Muscle of arm (tissue), 12 donors: ENCODE measurements around the gene NUP93. TPM values are rescaled to one million over a fixed set of nuclear protein-coding genes. Genes with fewer than 3 reads are reported as not detected.

ENCODE experiments used
- DNase-seq: peaks from one replicate; pipeline ENCODE4 v3.0.0-alpha.2; 2013
- polyA plus RNA-seq, 12 donors: library from polyadenylated mRNA; unstranded; fragments of 120-200 nt; gene quantifications; one replicate each; pipeline ENCODE4 v1.2.1, GENCODE V29; 2013; ENCODE audit not compliant: insufficient read length in 12 of 12

NUP93 gene
- polyA plus RNA-seq, 12 donors, result 19.8 to 64.2 (median 40.9) TPM; not detected in 1

DNA sequence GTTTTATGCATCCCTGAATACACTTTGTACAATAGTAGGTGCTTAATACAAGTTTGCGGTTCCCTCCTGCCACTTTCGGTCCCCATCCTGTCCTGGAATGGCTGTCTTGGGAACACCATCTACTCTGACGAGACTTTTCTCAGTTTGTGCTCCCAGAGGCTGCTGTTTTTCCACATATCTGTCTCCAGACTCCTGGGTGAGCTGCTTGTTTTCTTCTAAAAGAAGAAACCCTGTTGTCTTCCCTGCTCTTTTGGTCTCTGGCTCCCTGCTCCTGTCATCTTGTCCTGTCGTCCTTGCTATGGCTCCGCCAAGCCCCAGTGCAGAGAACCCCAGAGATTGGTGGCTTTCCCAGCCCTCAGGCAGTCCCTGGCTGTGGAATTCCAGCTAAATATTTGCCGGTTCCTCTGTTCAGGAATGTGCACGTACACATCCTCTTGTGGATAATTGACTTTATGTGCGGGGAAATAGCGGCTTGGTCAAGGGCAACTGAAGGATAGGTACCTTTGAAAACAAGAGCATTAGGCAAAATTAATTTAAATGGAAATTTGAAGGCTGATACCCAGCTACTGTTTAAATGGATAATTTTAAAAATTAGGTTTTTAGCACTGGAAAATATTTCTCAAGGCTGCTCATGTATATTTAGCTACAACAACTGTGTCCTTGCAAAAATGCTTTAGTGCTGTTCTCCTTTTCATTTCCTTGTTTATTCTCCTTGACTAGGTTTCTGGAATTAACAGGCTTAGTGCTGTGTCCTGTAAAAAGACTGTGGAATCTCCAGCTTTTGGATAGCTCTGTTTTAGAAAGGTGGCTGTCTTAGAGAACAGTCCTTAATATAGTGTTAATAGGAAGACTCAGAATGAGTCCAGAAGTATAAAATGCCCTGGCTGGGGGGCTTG lies 84.9 kb downstream of the NUP93 start:
- DNase-seq, result no peak

DNA sequence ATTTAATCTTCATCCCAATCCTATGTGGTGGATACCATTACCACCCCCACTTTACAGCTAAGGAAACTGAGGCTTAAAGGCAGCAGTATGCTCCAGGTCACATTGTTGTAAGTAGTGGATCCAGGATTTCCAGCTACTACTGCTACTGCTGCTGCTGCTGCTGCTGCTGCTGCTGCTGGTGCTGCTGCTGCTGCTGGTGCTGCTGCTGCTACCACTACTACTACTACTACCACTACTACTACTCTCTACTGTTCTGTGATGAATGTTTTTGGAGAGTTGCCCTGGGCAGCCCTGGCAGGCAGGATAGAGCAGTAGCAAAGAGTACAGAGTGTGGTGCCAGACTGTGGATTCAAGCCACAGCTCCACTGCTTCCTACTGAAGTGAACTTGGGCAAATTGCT lies 85.8 kb downstream of the NUP93 start:
- no peak for DNase-seq

DNA sequence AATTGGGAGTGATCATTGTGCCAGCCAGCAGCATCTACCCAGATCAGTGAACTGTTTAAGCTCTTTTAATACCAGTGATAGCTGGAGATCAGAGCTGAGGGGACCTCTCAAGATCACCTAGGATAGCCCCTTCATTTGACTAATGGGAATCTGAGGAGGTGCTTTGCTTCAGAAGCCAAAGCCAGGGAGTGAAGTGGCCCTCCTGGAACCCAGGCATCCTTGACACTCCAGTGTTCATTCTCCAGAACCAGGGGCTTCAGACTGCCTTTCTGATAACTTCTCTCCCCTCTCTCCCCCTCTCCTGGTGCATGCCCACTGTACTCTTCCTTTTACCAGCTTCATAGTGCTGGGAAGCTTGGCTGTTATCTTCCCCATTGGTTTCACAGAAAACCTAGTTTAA lies 87.1 kb downstream of the NUP93 start:
- DNase-seq, result no peak

DNA sequence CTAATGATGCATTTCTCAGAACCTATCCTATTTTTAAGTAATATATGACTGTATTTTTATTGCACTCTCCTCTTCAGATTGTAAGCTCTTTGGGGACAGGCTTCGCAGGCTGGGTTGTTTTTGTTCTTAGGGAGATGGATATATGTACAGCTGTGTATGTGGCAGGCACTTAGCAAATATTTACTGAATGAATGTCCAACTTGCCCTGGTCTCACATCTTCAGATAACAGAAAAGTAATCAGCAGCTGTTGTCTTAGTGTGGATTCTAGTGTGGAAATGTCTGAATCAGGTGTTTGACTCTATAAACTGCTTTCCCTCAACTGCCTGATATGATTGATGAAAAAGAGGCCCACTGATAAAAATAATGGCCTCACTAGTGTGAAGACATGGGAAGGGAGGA lies 88.0 kb downstream of the NUP93 start:
- no peak for DNase-seq

DNA sequence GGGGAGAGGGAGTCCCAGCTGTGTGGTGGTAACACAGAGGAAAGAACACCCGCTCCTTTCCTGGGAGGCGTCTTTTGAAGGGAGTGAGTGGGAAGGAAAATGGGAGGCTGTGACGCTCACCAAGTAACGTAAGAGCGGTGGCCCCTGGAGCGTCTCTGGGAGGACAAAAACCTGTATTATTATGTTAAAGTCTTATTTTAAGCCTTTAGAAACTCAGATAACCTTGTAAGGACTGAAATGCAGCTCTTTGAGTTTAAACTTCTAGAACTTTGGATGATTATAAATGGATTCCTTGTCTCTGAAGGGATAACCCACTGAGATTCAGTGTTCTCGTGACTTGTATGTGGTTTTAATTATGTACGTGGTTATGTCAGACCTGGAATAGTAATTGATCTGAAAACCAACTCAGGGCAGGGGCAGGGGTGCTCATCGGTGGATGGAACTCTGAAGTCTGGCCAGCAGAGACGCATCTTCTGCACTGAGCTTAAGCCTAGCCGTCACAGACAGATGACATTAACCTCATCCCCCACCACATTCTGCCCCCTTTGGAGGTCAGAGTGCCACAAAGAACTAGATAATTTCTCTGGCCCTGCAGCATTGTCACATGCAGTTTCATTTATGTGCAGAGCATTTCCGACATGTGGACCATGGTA lies 93.3 kb downstream of the NUP93 start:
- no peak for DNase-seq

DNA sequence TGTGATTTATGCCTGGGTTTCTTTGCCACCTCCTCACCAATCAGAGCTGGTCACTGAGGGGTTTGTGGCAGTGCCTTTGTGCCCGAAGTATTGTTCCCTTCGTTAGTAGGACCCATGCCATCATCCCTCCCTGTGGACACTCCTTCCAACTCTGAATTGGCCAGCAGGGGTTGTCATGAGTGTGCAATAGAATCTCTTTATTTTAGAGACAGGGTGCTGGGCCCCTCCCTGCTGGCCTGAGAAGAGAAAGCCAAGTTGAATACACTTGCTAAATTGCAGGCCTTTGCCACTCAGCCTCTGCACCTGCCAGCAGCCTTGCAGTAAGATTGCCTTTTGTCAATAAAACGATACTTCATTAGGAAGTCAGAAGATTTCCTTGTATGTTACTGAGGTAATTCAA lies 94.4 kb downstream of the NUP93 start:
- no peak for DNase-seq

DNA sequence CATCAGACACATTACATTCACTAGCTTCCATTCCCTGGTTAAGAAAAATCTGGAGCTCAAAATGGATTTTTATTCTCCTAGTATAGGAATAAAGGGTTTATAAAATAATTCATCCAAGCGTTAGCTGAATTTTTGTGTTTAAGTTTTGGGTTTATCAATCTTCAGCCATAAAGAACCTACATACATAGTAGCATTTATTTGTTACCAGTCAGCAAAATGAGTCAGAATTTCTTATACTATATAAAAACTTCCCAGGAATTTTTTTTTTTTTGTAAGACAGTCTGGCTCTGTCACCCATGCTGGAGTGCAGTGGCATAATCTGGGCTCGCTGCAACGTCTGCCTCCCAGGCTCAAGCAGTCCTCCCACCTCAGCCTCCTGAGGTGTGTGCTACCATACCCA lies 94.9 kb downstream of the NUP93 start:
- no peak for DNase-seq

DNA sequence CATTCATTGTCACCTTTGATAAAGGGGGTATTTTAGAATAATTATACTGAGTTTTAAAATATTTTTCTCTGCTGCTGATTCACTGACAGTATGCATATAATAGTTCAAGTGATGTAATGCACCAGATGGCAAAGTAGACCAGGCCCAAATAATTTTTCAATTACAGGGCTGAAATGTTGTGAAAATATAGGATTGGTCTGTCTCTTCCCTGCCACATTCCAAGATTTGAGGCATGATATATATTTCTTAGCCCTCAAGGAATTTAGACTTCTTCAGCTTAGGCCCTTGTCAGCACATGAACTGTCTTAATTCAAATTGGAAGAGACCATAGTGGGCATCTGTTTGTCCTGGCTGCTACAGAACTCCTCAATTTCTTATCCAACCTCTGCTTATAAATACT lies 95.9 kb downstream of the NUP93 start:
- no peak for DNase-seq

DNA sequence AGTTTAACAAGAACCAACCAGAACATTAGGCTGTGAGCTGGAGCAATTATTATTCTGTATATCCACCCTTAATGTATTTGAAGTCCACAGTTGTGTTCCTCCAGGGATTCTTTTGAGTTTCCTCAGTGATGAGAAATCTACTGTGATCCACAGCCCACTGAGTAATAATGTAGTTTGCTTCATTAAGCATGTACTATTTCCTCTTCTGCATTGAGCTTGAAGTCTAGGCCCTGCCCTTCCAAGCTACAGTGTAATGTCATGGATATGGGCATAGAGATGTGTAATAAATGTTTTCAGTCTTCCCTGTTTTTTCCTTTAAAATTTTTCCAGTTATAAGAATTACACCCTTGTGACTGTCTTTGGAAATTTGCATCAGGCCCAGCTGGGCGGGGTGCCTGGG lies 98.7 kb downstream of the NUP93 start:
- no peak for DNase-seq

DNA sequence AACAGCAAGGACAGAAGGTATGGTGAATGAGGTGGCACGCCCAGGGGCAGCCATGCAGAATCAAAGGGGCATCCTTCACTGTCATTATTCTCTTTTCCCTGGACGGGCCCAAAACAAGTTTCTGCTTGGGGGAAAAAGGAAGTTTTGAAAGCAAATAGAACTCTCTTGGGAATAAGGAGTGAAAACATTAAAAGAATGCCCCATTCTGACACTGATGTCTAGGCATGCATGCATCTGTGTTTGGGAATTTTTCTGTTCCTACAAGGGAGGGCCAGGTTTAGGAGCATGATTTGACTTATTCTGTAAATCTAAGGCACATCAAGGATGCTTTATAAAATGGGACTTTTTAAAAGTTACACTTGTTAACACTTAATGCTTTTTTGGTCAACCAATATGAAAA lies 100.7 kb downstream of the NUP93 start:
- no peak for DNase-seq

DNA sequence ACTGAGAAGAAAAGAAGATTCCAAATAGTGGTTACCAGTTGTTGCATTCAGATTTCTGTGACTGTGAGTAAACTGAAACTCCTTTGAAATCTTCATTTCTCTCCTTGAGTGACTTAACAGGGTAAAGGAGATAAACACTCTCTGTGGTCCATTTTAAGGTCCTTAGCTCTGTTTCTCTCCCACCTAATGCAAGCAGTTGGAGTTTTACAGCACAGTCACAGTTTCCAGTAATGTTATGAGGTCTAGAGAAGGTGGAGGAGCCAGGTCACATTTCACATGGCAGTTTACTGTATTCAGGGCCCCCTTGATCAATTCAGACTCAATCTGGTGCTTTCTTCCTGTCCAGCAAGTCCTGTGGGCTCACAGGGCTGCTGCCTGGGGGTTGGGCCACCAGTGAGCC lies 102.8 kb downstream of the NUP93 start:
- DNase-seq, result no peak

DNA sequence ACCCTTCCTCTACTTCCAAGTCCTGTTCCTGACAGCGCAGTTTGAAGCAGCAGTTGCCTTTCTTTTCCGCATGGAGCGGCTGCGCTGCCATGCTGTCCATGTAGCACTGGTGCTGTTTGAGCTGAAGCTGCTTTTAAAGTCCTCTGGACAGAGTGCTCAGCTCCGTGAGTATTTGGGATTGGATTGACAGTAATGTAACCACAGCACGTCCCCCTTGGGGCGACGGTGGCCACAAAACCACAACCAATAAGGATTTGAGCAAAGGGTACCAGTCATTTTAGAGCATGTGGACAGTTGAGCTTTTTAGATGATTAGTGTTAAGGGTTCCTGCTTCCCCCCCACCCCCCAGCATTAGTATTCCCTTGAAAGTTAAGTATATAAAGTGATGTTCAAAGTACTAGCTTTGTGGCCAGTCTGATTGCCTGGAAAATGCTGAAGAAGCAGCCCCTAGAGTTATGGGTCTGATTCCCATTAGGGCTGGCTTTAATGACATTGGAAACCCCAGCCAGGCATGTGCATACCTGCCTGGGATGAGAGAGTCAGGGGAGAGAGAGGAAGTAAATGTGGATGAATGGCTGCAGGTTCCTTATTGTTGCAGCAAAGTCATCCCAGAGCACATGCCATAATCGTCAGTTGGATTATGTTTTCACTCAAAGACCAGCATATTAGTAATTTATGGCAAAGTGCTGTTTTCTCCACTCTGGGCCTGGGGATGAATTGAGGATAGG lies 103.5 kb downstream of the NUP93 start:
- DNase-seq, result no peak

DNA sequence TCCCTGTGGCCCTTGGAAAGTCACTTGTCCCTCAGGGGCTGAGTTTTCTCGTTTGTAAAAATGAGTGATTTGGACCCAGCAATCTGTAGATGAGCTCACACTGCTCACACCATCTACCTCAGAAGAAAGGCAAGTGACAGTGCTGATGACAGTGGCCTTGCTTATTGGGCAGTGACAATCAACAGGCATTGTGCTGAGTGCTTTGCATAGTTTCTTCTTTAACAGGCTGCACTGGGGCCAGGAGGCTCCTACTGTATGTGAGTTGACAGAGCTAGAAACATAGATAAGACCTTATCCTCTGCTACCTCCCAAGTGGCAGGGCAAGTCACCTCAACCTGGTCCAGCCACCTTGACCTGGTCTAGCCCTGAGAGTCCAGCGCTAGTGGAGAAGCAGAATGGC lies 105.4 kb downstream of the NUP93 start:
- DNase-seq, result no peak

DNA sequence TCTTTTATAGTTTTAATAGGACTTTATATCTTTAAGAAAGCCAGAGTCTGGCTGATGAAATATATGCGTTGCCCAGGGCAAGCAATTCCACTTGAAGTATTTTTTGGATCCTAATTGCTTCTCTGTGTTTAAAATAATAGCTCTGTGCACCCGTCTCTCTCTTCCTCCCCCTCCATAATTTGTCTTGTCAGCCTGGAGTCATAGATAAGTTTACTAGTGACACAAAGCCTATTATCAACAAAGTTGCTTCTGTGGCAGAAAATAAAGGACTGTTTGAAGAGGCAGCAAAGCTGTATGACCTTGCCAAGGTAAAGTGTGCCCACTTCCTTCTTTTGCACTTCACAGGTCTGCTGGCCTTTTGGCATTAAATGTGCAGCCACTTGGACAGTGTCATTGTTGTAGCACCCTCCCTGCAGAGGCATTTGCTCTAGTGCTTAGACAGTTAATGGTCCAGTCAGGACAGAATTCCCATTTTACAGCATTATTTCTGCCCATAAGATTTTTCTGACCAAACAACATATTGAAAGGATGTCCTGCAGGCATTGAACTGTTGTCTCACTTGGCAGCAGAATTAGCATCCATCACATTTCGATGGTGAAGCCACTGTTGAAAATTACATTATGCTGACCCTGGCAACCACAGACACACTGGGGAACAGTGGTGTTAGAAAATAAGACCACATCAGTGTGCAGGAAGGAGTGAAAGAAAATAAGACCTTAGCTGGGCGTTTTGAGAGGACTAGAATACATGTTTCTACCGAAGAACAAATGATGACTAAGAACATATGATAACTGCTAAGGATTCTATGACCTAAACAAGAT lies 106.7 kb downstream of the NUP93 start:
- no peak for DNase-seq

DNA sequence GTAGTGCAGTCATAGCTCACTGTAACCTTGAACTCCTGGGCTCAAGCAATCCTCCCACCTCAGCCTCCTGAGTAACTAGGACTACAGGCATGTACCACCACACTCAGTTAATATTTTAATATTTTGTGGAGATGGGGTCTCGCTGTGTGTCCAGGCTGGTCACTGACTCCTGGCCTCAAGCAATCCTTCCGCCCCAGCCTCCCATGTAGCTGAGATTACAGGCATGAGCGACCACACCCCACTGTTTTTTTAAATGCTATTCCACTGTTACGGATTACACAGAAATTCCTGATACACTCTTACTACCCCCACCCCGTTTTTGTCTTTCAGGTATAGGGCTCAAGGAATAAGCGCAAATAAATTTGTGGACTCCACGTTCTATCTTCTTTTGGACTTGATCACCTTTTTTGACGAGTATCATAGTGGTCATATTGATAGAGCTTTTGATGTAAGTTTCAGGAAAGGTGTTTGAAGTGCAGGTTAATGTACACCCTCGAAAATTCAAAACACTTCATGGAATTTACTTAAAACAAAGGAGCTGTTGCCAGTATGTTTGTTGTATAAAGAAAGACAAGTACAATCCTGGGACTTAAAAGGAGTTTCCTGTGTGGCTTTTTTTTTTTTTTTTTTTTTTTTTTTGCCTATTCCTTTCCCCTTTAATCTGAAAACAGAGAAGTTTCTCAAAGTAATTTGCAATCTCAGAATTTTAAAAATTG lies 108.9 kb downstream of the NUP93 start:
- no peak for DNase-seq

DNA sequence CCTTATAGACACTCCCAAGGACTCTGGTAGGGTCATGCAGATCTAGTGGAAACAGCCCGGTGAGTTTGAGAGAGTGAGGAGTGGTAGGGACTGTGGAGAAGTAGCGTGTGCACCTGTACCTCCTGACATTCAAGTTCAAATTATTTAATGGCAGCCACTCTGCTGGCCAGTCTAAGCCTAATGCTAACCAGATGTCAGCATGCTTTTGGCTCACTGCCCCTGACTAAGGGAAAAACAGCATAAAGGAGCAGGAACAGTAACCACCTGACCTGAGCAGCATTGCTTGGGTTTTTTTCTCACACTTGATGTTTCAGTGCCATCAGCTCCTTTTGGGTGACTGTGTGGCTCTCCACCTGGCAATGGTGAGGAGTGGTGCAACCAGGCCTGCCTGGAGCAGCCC lies 111.3 kb downstream of the NUP93 start:
- peak; percentile 72 for DNase-seq

DNA sequence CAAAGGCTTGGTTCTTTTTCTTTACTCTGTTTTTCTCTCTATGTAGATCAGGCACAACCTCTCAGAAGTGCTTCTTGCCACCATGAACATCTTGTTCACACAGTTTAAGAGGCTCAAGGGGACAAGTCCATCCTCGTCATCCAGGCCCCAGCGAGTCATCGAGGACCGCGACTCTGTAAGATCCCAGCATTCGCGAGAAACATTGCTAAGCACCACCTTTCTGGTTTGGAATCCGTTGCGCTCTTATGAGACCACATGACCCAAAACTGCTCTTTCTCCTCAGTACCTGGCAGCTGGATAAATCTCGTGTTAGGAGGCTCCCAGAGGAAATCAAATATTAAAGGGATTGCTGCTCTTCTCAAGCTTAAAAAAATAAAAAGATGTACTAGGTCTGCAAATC lies 111.7 kb downstream of the NUP93 start:
- DNase-seq, result no peak

DNA sequence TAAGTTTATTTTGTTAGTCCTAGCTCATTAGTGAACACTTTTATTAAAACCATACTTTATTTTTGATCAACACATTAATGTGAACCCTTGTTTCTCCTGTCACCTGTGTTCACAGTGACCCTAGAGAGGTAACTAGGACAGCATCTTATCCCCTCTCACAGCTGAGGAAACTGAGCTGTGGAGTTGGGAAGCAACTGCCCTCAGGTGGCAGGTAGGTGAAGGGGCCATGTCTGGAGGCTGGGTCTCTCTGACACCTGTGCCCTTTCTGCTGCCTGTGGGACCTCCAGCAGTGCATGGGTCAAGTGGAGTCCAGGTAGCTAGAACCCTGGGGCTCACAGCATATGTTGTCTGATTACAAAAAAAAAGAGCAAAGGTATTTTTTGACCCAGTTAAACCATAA lies 112.2 kb downstream of the NUP93 start:
- no peak for DNase-seq

DNA sequence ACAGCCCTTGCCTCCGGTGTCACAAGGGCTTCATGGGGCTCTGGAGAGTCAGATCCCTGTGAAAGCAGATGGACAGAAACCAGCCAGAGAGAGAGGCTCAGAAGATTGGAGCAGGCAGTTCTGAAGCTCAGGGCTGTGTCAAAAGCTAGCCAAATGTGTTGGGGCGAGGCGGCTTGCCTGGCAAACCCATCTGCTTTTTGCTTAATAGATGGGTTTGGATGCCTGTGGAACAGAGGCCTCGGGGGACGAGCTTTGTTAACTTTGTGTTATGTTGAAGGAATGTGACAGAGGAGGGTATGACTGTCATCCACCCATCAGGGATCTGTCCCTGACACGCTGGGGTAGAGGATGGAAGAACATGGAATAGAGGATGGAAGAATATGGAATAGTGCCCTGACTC lies 114.1 kb downstream of the NUP93 start:
- DNase-seq, result no peak

DNA sequence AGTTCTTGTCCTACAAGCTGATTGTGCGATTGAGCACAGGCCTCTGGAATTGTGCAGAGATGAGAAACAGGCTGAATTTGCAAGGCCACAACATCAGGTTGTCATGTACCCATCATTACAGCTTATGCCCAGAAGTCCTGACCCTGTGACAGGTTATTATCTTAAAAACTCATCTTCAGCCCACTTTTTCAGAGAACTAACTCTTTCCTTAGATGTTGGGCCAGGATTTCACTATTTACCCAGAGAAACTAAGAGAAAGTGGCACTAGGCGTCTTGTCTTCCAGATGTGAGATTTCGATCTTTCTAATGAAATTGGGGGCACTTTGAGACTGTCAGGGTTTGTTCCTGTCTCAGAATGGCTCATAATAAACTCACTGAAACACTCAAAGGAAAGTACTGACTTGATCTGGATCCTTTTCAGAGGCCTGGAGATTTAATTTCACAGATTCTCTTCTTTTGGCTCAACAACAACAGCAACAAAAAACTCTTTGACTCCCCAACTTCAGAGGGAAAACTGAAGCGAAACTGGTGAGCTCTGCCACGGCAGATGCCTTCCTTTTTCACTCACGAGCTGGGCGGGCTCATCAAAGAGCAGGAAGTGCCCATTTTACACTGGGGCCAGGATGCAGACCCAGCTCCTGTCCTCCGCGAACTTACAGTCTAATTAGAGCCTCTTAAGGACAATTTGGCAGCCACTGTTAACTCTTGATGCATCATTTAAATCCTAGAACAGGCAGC lies 117.4 kb downstream of the NUP93 start:
- DNase-seq, result no peak
